Liver (tissue), 9 donors: ENCODE results near the gene STOX2. TPM values are rescaled to one million over a fixed set of nuclear protein-coding genes. Genes with fewer than 3 reads are reported as not detected.

Experiments used
- DNase-seq: peaks from one replicate; pipeline ENCODE4 v3.0.0-alpha.2; 2017; ENCODE audit warnings: low spot score
- H3K27ac ChIP-seq, 2 donors: one replicate each; pipeline ENCODE4 v1.7.0; 2013; ENCODE audit warnings: inconsistent platforms in 2 of 2, low read length in 2 of 2, control low read depth in 1 of 2, low read depth in 1 of 2, mild to moderate bottlenecking in 1 of 2
- H3K27me3 ChIP-seq, 4 donors: one replicate each; pipeline versions ENCODE4 v1.6.1 to v1.7.0; 2013; ENCODE audit warnings: low read length in 3 of 4, inconsistent platforms in 1 of 4, mild to moderate bottlenecking in 1 of 4, moderate library complexity in 1 of 4; ENCODE audit not compliant: control insufficient read depth in 4 of 4, insufficient read depth in 4 of 4
- H3K36me3 ChIP-seq, 4 donors: one replicate each; pipeline versions ENCODE4 v1.6.1 to v1.7.0; 2013; ENCODE audit warnings: low read length in 3 of 4, mild to moderate bottlenecking in 3 of 4, low read depth in 1 of 4, moderate library complexity in 1 of 4; ENCODE audit not compliant: control insufficient read depth in 4 of 4, insufficient read depth in 3 of 4
- H3K4me1 ChIP-seq, 4 donors: one replicate each; pipeline versions ENCODE4 v1.6.1 to v1.7.0; 2013; ENCODE audit warnings: low read length in 3 of 4, mild to moderate bottlenecking in 3 of 4, moderate library complexity in 1 of 4; ENCODE audit not compliant: control insufficient read depth in 4 of 4, insufficient read depth in 4 of 4
- H3K4me3 ChIP-seq, 3 donors: one replicate each; pipeline versions ENCODE4 v1.6.1 to v1.7.0; 2013; ENCODE audit warnings: low read length in 3 of 3, control low read depth in 1 of 3, low read depth in 1 of 3, mild to moderate bottlenecking in 1 of 3
- H3K9ac ChIP-seq, 2 donors: one replicate each; pipeline ENCODE4 v1.7.0; 2013; ENCODE audit warnings: low read length in 2 of 2, mild to moderate bottlenecking in 2 of 2, moderate library complexity in 2 of 2, control low read depth in 1 of 2, low read depth in 1 of 2
- H3K9me3 ChIP-seq, 4 donors: one replicate each; pipeline versions ENCODE4 v1.6.1 to v1.7.0; 2013; ENCODE audit warnings: low read length in 3 of 4; ENCODE audit not compliant: control insufficient read depth in 4 of 4
- CTCF ChIP-seq: fragments of 150-350 bp; IDR thresholded peaks from 2 replicates; pipeline ENCODE4 v1.5.1; 2017; ENCODE audit warnings: improper control_type of control experiment, low read depth, low read length; ENCODE audit not compliant: missing input control
- EGR1 ChIP-seq, 2 donors: IDR thresholded peaks; 2 replicates each; pipeline ENCODE4 v1.6.1; 2016 to 2018; ENCODE audit warnings: antibody characterized with exemption in 2 of 2, low read depth in 2 of 2
- FOXA1 ChIP-seq: IDR thresholded peaks from 2 replicates; pipeline ENCODE4 v1.6.1; 2016; ENCODE audit warnings: antibody characterized with exemption
- FOXA2 ChIP-seq: IDR thresholded peaks from 2 replicates; pipeline ENCODE4 v1.6.1; 2016; ENCODE audit warnings: antibody characterized with exemption
- GABPA ChIP-seq, 2 donors: IDR thresholded peaks in 1 of 2; conservative IDR thresholded peaks in 1 of 2; 2 replicates each; pipeline ENCODE4 v1.6.1; 2016; ENCODE audit warnings: antibody characterized with exemption in 2 of 2, mild to moderate bottlenecking in 1 of 2, moderate library complexity in 1 of 2
- HNF4A ChIP-seq, 2 donors: conservative IDR thresholded peaks; 2 replicates each; pipeline ENCODE4 v1.6.1; 2016; ENCODE audit warnings: antibody characterized with exemption in 2 of 2, mild to moderate bottlenecking in 2 of 2
- HNF4G ChIP-seq: IDR thresholded peaks from 2 replicates; pipeline ENCODE4 v1.6.1; 2016; ENCODE audit warnings: antibody characterized with exemption
- JUND ChIP-seq, 2 donors: IDR thresholded peaks; 2 replicates each; pipeline ENCODE4 v1.6.1; 2016; ENCODE audit warnings: antibody characterized with exemption in 2 of 2
- MAX ChIP-seq: IDR thresholded peaks from 2 replicates; pipeline ENCODE4 v1.6.1; 2016; ENCODE audit warnings: antibody characterized with exemption
- NR2F2 ChIP-seq: IDR thresholded peaks from 2 replicates; pipeline ENCODE4 v1.6.1; 2016; ENCODE audit warnings: antibody characterized with exemption
- RAD21 ChIP-seq, 2 donors: IDR thresholded peaks; 2 replicates each; pipeline ENCODE4 v1.6.1; 2016; ENCODE audit warnings: antibody characterized with exemption in 2 of 2, mild to moderate bottlenecking in 2 of 2
- REST ChIP-seq: IDR thresholded peaks from 2 replicates; pipeline ENCODE4 v1.6.1; 2016; ENCODE audit warnings: antibody characterized with exemption, mild to moderate bottlenecking
- RXRA ChIP-seq, 2 donors: IDR thresholded peaks; 2 replicates each; pipeline ENCODE4 v1.6.1; 2017 to 2018; ENCODE audit warnings: antibody characterized with exemption in 2 of 2, mild to moderate bottlenecking in 1 of 2
- SP1 ChIP-seq: IDR thresholded peaks from 2 replicates; pipeline ENCODE4 v1.6.1; 2018; ENCODE audit warnings: antibody characterized with exemption, mild to moderate bottlenecking
- TAF1 ChIP-seq: conservative IDR thresholded peaks from 2 replicates; pipeline ENCODE4 v1.6.1; 2016; ENCODE audit warnings: antibody characterized with exemption, mild to moderate bottlenecking
- YY1 ChIP-seq: IDR thresholded peaks from 2 replicates; pipeline ENCODE4 v1.6.1; 2016; ENCODE audit warnings: antibody characterized with exemption, mild to moderate bottlenecking
- ZBTB33 ChIP-seq: IDR thresholded peaks from 2 replicates; pipeline ENCODE4 v1.6.1; 2016; ENCODE audit warnings: antibody characterized with exemption
- WGBS: extraction: QIAGEN DNeasy Blood & Tissue Kit; methylation state at CpG from one replicate; pipeline ENCODE4 v1.1.7; 2013; 5-methylcytosine and 5-hydroxymethylcytosine counted together
- polyA plus RNA-seq, 2 donors: library from polyadenylated mRNA; stranded (reverse) in 1 of 2; unstranded in 1 of 2; fragments of 200-250 nt in 1 of 2; fragments of >200 nt in 1 of 2; fragmentation: Nextera tagmentation in 1 of 2; extraction: Ambion mirVana in 1 of 2; gene quantifications; one replicate each; pipeline versions ENCODE4 v1.2.1 to v1.2.3, GENCODE V29; 2013 to 2015
- total RNA-seq, 2 donors: library from RNA; depleted of rRNA; stranded (reverse); fragments of >200 nt; gene quantifications; one replicate each; pipeline ENCODE4 v1.2.3, GENCODE V29; 2014
- donor health status: healthy.
- donor health status: healthy.
- donor health status: healthy.
- donor health status: healthy.
- donor health status: healthy.

Gene STOX2
- total and polyA plus RNA-seq, 4 donors, result 1.4 to 12.6 (median 1.6) TPM

- DNase-seq, result no peak
- no peaks in the 10 kb centered on the region for H3K4me1 ChIP-seq
- H3K27me3 ChIP-seq, result no peaks in the 10 kb centered on the region
- no peak overlapping the region for H3K27ac ChIP-seq
- H3K4me3 ChIP-seq, result no peak overlapping the region
- H3K9ac ChIP-seq, result no peak overlapping the region
- H3K9me3 ChIP-seq, result no peaks in the 10 kb centered on the region
- 89% methylated on average over 3 of the region's 3 CpGs for WGBS
- H3K36me3 ChIP-seq, result no peaks in the 10 kb centered on the region
- TF ChIP-seq EGR1 (IDR thresholded peaks at IDR 0.05; ENCODE audit: low read depth in 2 of 2) (no peak), TAF1 (no peak), SP1 (no peak), NR2F2 (no peak), FOXA1 (no peak), RXRA (IDR thresholded peaks at IDR 0.05) (no peak), HNF4G (no peak), JUND (IDR thresholded peaks at IDR 0.05) (no peak), FOXA2 (no peak), MAX (no peak), REST (no peak)
Observed at GRCh38 chr4:183870997-183871396, 34.1 kb upstream of the STOX2 start.

- H3K36me3 ChIP-seq, result no peaks in the 10 kb centered on the region
- 95% methylated on average over 4 of the region's 4 CpGs for WGBS
- no peak for TF ChIP-seq CTCF
- no peak for TF ChIP-seq JUND (IDR thresholded peaks at IDR 0.05)
- TF ChIP-seq SP1, result no peak
- no peak for TF ChIP-seq HNF4A (conservative IDR thresholded peaks at IDR 0.05)
- TF ChIP-seq HNF4G, result no peak
- no peak for TF ChIP-seq GABPA (IDR thresholded peaks at IDR 0.05 in 1 of 2, conservative IDR thresholded peaks at IDR 0.05 in 1 of 2)
- no peak for TF ChIP-seq RXRA (IDR thresholded peaks at IDR 0.05)
- no peak for TF ChIP-seq RAD21 (IDR thresholded peaks at IDR 0.05)
- no peak for TF ChIP-seq FOXA1
- no peak for TF ChIP-seq EGR1 (IDR thresholded peaks at IDR 0.05; ENCODE audit: low read depth in 2 of 2)
- TF ChIP-seq FOXA2, result no peak
- TF ChIP-seq ZBTB33, result no peak
- no peak for TF ChIP-seq NR2F2
- TF ChIP-seq YY1, result no peak
- no peak overlapping the region for H3K4me3 ChIP-seq
- H3K4me1 ChIP-seq, result no peaks in the 10 kb centered on the region
- H3K9ac ChIP-seq, result no peak overlapping the region
- no peak for DNase-seq
- H3K9me3 ChIP-seq, result no peaks in the 10 kb centered on the region
- H3K27ac ChIP-seq, result no peak overlapping the region
- no peaks in the 10 kb centered on the region for H3K27me3 ChIP-seq
Observed at GRCh38 chr4:183871581-183871980, 33.5 kb upstream of the STOX2 start.
